GM21381 (cell line): Measurements from ENCODE around the gene STAG1.
"Not testable (repeated sequence)": the region's sequence is repeated elsewhere in the genome, so short reads cannot be mapped to it uniquely, and the experiment has no call there.

Experiments
- ATAC-seq: cut with Tn5 transposase; IDR thresholded peaks from one replicate; pipeline ENCODE4 v1.9.1; 2021; ENCODE audit warnings: mild to moderate bottlenecking, moderate library complexity; ENCODE audit not compliant: unreplicated experiment

Gene STAG1

GRCh38 chr3:136653628-136654027 lies 98.5 kb downstream of the STAG1 start:
- no peak for ATAC-seq

DNA sequence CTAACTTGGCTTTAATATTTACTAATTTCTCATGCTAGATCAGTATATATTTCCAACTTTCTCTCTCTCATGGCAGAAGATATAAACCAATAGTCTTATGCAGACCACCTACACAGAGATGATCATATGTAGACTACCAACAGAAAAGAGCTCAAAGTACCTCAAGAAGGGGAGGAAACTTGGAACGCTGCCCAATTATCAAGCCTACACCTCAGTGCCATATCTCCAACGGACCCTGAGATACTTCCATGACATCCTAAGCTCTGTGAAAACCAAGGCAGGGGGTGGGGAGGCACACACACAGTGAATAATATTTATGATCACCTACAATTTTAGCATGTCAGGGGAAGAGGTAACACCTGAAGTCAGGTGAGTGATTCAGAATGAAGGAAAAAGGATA lies 100.6 kb downstream of the STAG1 start:
- no peak for ATAC-seq

DNA sequence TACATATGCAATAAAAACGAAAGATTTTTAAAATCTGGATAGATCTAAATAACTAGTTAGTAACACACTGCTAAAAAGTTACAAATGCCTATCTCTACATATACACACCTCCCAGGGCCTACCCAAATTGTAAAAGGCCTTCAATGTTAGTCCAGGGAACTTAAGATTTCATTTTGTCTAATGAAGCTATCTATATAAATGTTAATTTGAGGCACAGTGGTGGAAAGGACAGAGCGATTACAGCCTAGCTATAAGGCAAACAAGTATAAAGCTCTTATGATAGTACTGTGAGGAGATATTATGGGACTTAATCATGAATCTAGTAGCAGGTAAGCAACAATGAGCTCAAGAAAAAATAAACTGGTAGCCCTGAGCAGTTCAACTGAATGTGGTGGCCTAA lies 101.7 kb downstream of the STAG1 start:
- ATAC-seq, result no peak

- ATAC-seq, result peak; percentile 71
Measured at GRCh38 chr3:136645915-136646314, 106.3 kb downstream of the STAG1 start.

- ATAC-seq, result no peak
Measured at GRCh38 chr3:136644212-136644611, 108.0 kb downstream of the STAG1 start.

GRCh38 chr3:136643380-136643779 lies 108.8 kb downstream of the STAG1 start:
- ATAC-seq, result not testable (repeated sequence)

DNA sequence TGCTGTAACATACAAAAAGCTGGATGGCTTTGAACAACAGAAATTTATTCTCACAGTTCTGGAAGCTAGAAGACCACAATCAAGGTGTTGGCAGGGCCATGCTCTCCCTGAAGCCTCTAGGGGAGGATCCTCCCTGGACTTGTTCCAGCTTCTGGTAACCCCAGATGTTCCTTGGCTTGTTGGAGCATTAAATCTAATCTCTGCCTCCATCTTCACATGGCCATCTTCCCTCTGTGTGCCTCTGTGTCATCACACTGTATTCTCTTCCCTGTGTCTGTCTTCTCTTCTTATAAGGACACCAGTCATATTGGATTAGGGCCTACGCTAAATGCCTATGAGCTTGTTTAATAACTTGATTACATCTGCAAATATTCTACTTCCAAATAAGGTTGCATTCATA lies 109.5 kb downstream of the STAG1 start:
- no peak for ATAC-seq

GRCh38 chr3:136639069-136639468 lies 113.1 kb downstream of the STAG1 start:
- no peak for ATAC-seq

DNA sequence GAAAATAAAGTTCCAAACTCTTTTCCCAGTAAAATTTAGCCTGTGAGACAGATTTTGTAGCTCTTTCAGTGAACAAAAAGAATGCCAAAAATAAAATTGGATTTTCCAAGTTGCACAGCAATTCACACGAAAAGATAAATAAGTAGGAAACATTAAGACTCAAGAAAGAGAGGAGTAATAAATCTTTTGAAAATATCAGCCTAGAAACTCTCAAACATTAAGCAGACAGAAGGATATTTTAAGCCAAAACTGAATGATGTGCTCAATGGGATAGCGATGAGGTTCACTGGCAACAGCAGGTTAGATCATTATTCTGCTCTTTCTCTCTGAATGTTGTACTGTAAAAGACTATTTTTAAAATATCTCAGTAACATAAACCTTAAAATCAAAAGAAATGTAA lies 115.0 kb downstream of the STAG1 start:
- ATAC-seq, result no peak

- no peak for ATAC-seq
Measured at GRCh38 chr3:136634821-136635220, 117.4 kb downstream of the STAG1 start.

- ATAC-seq, result no peak
Measured at GRCh38 chr3:136632625-136633081, 119.5 kb downstream of the STAG1 start.

DNA sequence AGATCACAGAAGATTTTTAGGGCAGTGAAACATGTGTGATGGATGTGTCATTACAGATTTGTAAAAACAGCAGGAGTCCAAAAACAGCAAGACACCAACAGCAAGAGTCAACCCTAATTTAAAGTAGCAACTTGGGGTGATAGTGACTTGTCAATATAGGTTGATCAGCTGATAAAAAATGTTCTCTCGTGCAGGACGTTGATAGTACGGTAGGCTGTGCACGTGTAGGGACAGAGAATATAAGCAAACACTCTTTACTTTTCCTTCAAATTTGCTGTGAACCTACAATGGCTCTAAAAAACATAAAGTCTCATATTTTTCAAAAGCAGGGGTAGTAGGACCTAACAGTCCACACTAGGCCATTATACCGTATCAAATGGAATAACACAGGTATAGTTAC lies 120.8 kb downstream of the STAG1 start:
- ATAC-seq, result no peak

DNA sequence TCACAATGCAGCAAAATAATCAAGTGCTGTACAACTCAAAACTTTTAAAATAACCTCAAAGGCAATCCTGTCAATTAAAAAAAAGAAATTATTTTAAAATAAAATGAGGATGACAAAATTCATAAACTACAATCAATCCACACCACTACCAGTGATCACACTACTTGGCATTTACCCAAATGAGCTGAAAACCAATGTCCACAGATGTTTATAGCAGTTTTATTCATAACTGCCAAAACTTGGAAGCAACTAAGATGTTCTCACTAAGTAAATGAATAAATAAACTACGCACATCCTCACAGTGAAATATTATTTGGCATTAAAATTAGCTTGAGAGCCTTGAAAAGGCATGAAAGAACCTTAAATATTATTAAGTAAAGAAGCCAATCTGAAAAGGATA lies 121.3 kb downstream of the STAG1 start:
- ATAC-seq, result no peak

GRCh38 chr3:136626493-136626892 lies 125.7 kb downstream of the STAG1 start:
- ATAC-seq, result no peak

DNA sequence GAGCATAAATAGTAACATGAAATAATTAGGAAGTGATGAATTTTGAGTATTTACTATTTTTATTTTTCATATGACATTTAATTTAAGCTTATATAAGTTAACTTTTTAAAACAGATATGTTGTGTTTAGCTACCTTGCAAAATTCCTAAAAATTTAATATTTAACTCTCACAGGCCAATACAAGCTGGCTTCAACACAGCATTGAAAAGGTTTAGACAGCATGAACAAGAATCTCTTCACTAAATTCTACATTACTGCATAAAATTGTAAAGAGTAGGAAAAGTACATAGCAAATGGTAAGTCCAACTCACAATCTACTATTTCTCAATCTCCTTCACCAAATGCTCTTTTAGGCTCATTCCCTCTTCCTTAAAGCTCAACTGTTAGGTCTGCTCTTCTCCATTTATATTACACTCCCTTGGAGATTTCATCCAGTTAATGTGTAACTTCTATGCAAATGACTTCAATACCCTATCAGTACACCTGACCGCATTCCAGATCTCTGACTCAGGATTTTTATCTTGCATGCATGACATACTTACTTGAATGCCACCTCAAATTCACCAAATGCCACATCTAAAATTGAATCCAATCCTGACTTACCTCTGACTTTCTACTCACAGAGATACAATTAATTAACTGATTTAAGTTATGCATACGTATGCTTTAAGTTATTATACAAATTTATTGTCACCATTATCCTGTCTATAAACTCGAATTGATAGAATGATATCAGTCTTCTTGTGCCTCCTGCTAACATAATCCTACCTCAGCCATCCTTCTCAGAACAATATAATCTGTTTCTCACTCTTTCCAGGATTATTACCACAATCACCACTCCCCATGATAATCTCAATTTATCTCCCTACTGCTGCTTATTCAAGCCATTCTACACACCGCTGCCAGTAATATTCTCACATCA lies 127.0 kb downstream of the STAG1 start:
- ATAC-seq, result peak; percentile 58

DNA sequence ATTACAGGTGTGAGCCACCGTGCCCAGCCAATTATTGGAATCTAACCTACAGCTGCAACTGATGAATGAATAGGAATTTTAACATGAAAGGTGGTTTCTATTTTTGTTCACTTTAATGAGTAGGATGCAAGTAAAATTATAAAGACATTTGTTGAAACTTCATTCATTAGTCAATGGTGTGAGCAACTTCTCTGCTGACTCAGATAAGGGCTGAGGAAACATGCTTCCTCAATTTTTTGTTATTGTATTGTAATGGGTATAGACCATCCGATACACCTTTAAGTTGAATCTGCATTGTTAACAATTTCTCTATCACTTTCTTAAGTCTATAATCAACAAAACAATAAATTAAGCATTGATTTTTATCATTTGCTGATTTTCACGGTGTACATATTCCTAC lies 127.8 kb downstream of the STAG1 start:
- no peak for ATAC-seq

GRCh38 chr3:136621628-136622027 lies 130.6 kb downstream of the STAG1 start:
- no peak for ATAC-seq

DNA sequence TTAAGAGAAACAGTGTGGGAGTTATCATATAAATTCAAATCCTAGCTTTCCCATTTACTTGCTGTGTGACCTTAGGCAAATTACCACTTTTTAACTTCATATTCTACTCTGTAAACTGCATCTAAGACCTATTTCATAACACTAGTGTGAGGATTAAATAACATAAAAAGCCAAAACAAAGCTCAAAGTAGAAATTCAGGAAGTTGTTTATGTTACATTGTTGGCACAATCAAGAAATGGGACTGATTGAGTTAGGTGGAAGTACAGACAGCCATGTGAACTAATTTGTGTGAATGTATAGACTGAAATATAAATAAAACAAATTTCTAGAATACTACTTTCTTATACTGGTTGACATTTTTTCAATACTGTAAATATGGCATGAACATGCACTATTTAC lies 131.7 kb downstream of the STAG1 start:
- no peak for ATAC-seq

- not testable (repeated sequence) for ATAC-seq
Measured at GRCh38 chr3:136617969-136618525, 134.1 kb downstream of the STAG1 start.

DNA sequence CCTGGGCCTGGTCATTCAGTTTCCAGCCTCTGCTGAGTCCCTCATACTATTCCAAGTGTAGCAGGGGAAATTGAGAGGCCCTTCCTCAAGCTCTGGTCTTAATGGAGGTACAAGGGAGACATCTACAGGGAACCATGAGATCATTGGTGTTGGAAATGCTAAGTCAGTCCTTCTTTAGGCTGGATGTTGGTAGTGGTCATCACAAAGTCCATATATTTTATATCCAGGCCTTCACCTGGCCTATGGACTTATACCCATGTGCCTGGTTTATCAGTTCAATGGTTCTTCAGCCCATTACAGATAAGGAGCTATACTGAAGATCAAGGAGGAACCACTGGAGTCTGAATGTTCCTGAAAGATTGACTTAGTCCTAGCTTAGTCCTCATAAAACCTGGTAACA lies 135.0 kb downstream of the STAG1 start:
- no peak for ATAC-seq

- ATAC-seq, result no peak
Measured at GRCh38 chr3:136612512-136612911, 139.7 kb downstream of the STAG1 start.

DNA sequence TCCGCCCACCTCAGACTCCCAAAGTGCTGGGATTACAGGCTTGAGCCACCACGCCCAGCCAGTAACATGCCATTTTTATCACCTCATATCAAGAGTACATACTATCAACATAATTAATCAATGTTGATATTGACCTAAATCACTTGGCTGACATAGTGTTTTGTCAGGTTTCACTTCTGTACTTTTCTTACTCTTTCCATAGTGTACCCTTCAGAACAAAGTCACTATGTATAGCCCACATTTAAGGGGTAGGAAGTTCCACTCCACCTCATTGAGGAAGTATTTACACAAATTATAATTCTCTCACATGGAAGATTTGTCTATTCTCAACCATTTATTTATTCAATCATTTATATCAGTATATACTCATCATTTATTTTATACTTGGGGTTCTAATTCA lies 145.2 kb downstream of the STAG1 start:
- ATAC-seq, result no peak
